GM18520 (cell line): ENCODE results near the gene C1QTNF9.
"Not testable (repeated sequence)": the region's sequence is repeated elsewhere in the genome, so short reads cannot be mapped to it uniquely, and the experiment has no call there.

Source experiments
- ATAC-seq: cut with Tn5 transposase; IDR thresholded peaks from one replicate; pipeline ENCODE4 v1.9.1; 2021; ENCODE audit not compliant: unreplicated experiment

The C1QTNF9 gene

DNA sequence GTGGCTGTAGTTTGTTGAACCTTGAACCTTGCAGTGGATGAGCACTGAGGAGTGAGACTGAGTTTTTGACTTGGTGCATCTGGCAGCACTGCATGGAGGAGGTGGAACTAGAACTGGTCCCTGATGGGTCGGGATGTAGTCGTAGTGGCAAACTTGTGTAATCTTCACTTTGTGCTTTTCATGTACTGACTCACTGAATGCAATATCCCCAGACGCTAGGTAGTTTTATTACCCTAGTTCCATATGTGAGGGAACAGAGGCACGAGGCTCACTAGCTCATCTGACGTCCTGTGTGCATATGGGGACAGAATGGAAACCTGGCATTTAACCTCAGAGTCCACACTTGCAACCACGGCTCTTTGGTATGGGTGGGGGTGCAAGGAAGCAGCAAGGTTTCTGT lies 10.3 kb downstream of the C1QTNF9 start:
- ATAC-seq, result not testable (repeated sequence)

DNA sequence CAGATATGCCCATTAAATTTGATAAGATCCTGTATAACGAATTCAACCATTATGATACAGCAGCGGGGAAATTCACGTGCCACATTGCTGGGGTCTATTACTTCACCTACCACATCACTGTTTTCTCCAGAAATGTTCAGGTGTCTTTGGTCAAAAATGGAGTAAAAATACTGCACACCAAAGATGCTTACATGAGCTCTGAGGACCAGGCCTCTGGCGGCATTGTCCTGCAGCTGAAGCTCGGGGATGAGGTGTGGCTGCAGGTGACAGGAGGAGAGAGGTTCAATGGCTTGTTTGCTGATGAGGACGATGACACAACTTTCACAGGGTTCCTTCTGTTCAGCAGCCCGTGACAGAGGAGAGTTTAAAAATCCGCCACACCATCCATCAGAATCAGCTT lies 12.0 kb downstream of the C1QTNF9 start:
- not testable (repeated sequence) for ATAC-seq

DNA sequence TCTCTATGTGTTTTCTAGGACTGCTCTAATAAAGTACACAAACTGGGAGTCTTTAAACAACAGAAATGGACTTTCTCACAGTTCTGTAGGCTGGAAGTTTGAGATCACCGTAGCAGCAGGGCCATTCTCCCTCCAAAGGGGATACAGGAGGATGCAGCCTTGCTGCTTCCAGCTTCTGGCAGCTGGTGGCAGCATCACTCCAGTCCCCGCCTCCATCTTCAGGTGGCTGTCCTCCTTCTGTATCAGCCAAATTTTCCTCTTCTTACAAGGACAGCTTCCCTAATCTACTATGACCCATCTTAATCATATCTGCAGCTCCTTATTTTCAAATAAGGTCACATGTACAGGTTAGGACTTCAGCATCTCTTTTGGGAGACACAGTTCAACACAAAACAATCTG lies 13.1 kb downstream of the C1QTNF9 start:
- not testable (repeated sequence) for ATAC-seq

GRCh38 chr13:24323036-24323738 lies 13.8 kb downstream of the C1QTNF9 start:
- ATAC-seq, result no peak

DNA sequence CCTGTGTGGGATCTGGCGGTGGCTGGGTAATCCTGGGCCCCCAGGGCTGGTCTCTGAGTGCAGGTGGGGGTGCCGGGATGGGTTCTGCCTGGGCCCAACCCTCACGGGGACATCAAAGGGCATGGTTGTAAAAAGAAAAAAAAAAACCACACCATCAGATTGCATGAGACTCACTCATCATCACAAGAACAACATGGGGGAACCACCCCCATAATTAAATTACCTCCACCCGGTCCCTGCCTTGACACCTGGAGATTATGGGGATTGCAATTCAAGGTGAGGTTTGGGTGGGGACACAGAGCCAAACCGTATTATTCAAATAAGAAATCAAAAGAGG lies 14.3 kb downstream of the C1QTNF9 start:
- ATAC-seq, result no peak

GRCh38 chr13:24327598-24327997 lies 18.2 kb downstream of the C1QTNF9 start:
- ATAC-seq, result not testable (repeated sequence)

DNA sequence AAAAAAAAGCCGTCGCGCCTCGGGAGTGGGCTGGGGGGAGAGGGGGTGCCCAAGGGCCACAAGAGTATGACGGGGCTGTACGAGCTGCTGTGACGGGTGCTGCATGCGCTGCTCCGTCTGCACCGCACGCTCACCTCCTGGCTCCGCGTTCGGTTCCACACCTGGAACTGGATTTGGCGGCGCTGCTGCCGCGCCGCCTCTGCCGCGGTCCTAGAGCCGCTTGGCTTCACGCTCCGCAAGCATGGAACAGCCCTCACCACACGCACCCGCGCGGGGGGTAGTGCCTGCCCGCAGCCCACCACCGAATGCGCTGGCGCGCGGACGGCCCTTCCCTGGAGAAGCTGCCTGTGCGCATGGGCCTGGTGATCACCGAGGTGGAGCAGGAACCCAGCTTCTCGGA lies 18.8 kb downstream of the C1QTNF9 start:
- ATAC-seq, result no peak

DNA sequence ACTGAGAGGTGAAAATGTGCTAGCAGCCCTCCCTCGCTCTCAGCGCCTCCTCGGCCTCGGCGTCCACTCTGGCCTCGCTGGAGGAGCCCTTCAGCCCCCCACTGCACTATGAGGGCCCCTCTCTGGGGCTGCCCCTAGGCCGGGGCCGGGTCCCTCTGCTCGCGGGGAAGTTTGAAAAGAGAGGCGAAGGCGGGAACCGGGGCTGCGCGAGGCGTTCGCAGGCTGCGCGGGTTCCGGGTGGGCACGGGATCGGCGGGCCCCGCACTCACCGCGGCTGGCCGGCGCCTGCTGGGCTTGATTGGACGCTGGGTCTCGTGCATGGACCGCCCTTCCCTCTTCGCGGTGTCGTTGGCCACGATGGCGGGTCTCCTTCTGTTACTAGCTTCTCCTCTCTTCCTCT lies 29.3 kb downstream of the C1QTNF9 start:
- ATAC-seq, result no peak

- no peak for ATAC-seq
Observed at GRCh38 chr13:24339937-24340607, 30.7 kb downstream of the C1QTNF9 start.

DNA sequence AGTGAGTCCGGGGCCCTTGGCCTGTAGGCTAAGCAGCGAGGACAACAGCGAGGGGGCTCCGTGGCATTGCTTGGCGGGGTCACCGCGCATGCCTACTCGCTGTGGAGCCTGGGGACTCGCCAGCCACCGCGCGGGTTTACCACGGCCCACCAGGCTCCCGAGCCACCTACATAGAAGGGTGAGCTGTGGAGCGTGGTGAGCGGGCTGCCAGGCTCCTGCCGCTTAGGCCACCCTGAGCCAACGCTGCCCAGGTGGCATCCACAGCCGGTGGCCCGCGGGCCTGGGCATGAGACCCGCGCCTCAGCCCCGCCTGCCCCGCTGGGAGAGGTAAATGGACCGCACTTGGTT lies 31.2 kb downstream of the C1QTNF9 start:
- ATAC-seq, result no peak

DNA sequence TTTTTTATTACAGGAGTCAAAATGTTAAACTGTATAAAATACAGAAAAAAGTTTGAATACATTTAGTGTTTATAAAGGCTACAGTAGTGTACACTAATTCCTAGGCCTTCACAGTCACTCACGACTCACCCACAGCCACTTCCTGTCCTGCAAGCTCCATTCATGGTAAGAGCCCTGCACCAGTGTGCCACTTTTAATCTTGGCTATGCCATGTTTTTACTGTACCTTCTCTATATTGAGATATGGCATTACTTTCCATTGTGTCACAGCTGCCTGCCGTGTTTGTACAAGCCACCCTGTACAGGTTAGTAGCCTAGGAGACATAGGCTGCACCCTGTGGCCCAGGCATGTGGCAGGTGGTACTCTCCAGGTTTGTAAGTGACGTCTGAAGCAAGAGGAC lies 32.1 kb downstream of the C1QTNF9 start:
- ATAC-seq, result no peak

GRCh38 chr13:24348385-24348784 lies 39.0 kb downstream of the C1QTNF9 start:
- ATAC-seq, result no peak

- no peak for ATAC-seq
Observed at GRCh38 chr13:24348797-24349515, 39.6 kb downstream of the C1QTNF9 start.

- ATAC-seq, result not testable (repeated sequence)
Observed at GRCh38 chr13:24349778-24350664, 40.6 kb downstream of the C1QTNF9 start.

DNA sequence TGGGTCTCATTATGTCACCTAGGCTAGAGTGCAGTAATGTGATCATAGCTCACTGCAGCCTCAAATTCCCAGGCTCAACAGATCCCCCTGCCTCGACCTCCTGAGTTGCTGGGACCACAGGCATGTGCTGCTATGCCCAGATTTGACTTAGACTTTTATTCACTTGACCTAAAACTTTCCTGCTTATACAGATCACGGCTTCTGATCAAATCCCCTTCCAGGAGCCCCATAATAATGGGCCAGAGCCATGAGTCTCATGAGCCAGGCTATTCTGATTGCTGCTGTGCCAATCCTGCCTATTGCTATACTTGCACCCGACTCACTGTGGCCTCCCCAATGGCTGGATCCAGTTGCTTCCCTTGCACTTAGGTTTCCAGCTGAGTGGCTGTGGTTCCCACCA lies 42.0 kb downstream of the C1QTNF9 start:
- no peak for ATAC-seq

DNA sequence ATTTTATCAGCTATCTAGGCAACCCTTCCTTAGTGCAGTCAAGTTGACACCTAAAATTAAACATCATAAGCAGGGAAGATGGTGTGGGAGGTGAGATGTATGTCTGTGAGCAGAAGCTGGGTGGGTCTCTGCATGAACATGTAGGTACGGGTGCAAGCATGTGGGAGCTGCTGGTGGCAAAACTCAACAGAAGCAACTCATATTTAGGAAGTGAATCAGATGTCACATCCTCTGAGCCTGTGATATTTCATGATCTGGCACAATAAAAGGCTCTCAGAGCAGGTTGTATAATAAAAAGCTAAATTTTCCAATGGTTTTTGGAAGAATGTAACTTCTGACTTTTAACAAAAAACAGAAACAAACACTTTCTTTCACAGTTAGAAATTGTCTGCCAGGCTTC lies 44.4 kb downstream of the C1QTNF9 start:
- no peak for ATAC-seq

GRCh38 chr13:24355103-24355502 lies 45.7 kb downstream of the C1QTNF9 start:
- no peak for ATAC-seq

- ATAC-seq, result no peak
Observed at GRCh38 chr13:24356270-24356669, 46.9 kb downstream of the C1QTNF9 start.

DNA sequence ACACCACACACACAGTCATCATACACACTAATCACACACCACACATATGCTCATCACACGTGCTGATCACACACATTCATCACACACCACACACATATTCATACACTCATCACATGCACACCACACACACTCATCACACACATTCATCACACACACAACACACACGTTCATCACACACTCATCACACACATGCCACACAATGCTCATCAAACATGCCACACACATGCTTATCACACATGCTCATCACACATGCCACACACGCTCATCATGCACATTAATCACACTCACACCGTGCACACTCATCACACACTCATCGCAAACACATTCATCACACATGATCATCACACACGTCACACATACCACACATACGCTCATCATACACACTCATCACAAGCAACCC lies 47.5 kb downstream of the C1QTNF9 start:
- ATAC-seq, result no peak

DNA sequence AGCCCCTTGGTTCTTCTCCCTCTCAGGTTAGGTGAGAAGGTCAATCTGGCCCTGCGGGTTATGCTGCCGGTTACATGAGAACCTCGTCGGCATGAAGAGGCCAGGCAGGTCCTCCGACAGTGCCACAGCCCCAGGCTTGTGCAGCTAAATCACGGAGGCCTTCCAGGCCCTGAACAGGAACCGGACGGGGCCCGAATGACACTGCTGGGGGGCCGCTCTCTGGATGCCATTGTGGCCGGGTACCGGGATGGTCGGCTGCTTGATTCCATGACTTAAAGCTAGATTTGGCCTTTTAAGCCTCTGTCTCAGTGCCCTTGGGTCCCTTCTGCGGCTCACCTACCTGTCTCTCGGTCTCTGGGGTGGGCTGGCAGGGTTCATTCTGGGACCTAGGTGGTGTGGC lies 48.4 kb downstream of the C1QTNF9 start:
- ATAC-seq, result no peak

GRCh38 chr13:24358836-24359235 lies 49.5 kb downstream of the C1QTNF9 start:
- not testable (repeated sequence) for ATAC-seq
